ENCODE data around the gene AUTS2. TPM values are rescaled to one million over a fixed set of nuclear protein-coding genes. Genes with fewer than 3 reads are reported as not detected.

AUTS2 gene
- total RNA-seq, 1 experiment from 2014 or later = 2.3 TPM

- in situ Hi-C loops (cut with HindIII; ENCODE audit: low pct_unique_long_range_greater_than_20kb, low sequenced_read_pairs) = no loop called here
- DNase-seq (ENCODE audit: low read depth) = no peak
Measured at GRCh38 chr7:69643708-69644445, 45.6 kb downstream of the AUTS2 start.

DNA sequence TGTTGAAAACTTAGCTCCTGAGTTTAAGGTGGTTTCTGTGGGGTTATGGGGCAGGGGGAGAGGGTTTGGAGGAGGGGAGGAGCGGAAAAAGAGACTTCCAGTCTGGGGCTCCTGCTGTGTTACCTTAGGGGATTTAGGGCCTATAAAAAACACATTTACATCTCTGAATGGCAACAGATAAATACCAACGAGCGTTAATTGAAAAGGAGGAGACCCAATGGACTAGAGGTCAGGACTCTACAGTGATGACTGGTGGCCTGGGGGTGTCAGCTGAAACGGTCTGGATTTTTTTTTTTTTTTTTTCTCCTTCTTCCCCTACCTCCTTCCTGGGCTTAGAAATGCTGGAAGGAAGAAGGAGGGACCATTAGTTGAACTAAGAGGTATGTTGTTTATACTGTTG is 47.4 kb downstream of the AUTS2 start:
- in situ Hi-C loops (cut with HindIII; ENCODE audit: low pct_unique_long_range_greater_than_20kb, low sequenced_read_pairs) = no loop called here
- no peak for DNase-seq (ENCODE audit: low read depth)

DNA sequence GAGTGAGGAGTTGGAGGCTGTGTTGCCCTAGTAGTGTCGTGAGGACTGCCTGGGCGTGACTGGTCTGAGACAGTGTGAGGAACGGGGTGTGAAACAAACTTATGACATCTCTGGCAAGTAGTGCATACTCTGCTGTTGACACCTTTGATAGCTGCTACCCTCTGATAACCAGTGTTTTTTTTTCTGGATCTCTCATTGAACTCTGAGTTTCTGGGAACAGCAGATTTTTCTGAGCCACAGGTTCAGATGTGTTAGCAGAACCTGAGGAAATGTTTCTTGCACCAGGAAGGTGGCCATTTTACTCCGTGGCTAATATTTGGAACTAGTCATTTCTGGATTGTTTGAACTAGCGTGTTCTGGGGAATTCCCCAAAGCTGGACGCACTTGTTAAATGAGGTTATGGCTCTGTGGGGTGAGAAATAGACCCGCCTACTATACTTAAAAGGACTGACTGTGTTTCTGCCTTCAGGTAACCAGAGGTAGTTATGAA is 52.9 kb downstream of the AUTS2 start:
- no peak for DNase-seq (ENCODE audit: low read depth)
- in situ Hi-C loops (cut with HindIII; ENCODE audit: low pct_unique_long_range_greater_than_20kb, low sequenced_read_pairs) = no loop called here

GRCh38 chr7:69652947-69653701 is 54.8 kb downstream of the AUTS2 start:
- no peak for DNase-seq (ENCODE audit: low read depth)
- in situ Hi-C loops (cut with HindIII; ENCODE audit: low pct_unique_long_range_greater_than_20kb, low sequenced_read_pairs) = no loop called here

DNA sequence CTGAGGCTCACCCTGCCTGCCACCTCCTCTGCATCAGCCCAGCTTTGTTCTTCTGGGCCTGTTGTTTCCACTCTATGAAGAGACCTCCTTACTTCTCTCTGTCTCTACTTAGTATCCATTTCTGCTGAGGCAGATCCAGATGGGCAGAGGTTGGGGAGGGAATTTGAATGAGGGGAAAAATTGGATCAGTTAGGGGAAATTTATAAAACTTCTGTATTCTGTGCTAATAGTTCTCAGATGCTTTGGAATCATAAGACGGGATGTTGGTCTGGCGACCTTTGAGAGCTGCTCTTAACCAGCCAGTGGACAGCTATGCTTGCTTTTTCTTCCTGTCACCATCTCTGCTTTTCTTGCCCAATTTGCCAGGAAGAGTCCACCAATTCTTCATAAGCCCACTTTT is 55.5 kb downstream of the AUTS2 start:
- DNase-seq (ENCODE audit: low read depth) = no peak
- in situ Hi-C loops (cut with HindIII; ENCODE audit: low pct_unique_long_range_greater_than_20kb, low sequenced_read_pairs) = no loop called here

DNA sequence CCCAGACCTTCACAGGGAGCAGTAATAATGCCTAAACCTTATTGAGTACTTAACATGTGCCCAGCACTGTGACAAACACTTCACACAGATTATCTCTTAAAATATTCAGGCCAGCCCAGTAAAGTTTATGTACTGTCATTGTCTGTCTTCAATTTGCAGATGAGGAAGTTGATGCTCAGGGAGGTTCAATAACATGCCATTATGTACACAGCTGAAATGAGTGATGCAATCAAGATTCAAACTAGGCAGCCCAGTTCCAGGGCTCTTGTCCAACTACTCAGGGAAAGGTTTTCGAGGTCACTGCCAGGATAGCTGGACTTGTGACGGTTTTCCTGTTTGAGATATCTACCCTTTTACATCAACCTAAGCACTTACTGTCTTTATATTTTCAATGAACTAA is 56.1 kb downstream of the AUTS2 start:
- in situ Hi-C loops (cut with HindIII; ENCODE audit: low pct_unique_long_range_greater_than_20kb, low sequenced_read_pairs) = no loop called here
- no peak for DNase-seq (ENCODE audit: low read depth)

- in situ Hi-C loops (cut with HindIII; ENCODE audit: low pct_unique_long_range_greater_than_20kb, low sequenced_read_pairs) = no loop called here
- no peak for DNase-seq (ENCODE audit: low read depth)
Measured at GRCh38 chr7:69654849-69655707, 56.8 kb downstream of the AUTS2 start.

DNA sequence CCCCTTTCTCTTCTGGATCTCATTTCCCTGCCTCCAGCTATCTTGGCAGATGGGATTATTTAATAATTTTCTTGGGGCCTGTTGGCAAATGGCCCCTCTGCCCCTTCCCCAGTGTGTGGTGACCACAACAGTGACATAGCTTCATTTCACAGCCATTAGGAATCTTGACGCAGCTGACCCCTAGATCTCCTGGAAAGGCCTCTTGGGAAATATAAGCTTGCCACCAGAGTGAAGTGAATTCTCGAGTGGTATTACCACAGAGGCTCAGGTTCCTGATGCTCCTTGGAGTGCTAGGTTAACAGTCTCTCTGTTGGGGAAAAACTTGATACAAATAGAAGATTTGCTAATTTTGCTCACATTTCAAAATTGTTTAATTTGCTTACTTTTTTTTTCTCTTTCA is 57.8 kb downstream of the AUTS2 start:
- no peak for DNase-seq (ENCODE audit: low read depth)
- in situ Hi-C loops (cut with HindIII; ENCODE audit: low pct_unique_long_range_greater_than_20kb, low sequenced_read_pairs) = no loop called here

DNA sequence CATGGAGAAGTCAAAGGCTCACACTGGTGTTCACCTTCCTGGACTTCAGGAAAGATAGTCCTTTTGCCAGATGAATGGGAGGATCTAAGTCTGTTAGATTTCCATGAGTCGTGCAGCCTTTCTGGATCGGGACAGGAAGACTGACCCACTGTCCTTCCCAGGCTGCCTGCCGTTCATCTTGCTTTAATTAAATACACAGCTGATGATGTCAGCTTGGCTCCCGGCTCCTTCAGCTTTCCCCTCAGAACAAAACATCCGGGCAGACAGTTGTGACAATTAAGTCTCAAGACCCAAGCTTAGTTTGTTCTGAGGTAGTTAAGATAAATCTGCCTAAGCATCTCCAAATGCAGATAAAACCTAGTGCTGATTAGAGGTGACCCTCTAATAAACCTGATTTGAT is 58.6 kb downstream of the AUTS2 start:
- no peak for DNase-seq (ENCODE audit: low read depth)
- in situ Hi-C loops (cut with HindIII; ENCODE audit: low pct_unique_long_range_greater_than_20kb, low sequenced_read_pairs) = no loop called here

GRCh38 chr7:69657331-69657730 is 59.1 kb downstream of the AUTS2 start:
- in situ Hi-C loops (cut with HindIII; ENCODE audit: low pct_unique_long_range_greater_than_20kb, low sequenced_read_pairs) = no loop called here
- no peak for DNase-seq (ENCODE audit: low read depth)

GRCh38 chr7:69657985-69658384 is 59.7 kb downstream of the AUTS2 start:
- in situ Hi-C loops (cut with HindIII; ENCODE audit: low pct_unique_long_range_greater_than_20kb, low sequenced_read_pairs) = no loop called here
- no peak for DNase-seq (ENCODE audit: low read depth)

GRCh38 chr7:69659983-69660382 is 61.7 kb downstream of the AUTS2 start:
- DNase-seq (ENCODE audit: low read depth) = no peak
- in situ Hi-C loops (cut with HindIII; ENCODE audit: low pct_unique_long_range_greater_than_20kb, low sequenced_read_pairs) = no loop called here

DNA sequence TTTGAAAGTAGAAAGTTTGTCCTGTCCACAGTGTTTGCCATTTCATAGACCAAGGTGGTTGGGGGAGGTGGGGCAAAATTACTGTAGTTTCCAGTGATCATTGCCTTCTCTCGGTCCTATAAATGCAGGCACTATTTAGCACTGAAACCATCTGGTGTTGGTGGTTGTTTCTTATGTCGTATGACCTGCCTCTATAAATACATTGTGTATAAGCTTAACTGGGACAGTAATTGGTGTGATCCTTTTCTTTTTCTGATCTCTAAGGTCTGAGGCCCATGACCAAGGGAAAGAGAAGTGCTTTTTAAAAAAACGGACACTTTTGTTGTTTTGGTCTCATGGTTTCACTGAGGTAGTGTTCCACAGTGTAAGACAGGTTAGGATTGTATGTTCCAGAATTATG is 63.1 kb downstream of the AUTS2 start:
- in situ Hi-C loops (cut with HindIII; ENCODE audit: low pct_unique_long_range_greater_than_20kb, low sequenced_read_pairs) = no loop called here
- no peak for DNase-seq (ENCODE audit: low read depth)

DNA sequence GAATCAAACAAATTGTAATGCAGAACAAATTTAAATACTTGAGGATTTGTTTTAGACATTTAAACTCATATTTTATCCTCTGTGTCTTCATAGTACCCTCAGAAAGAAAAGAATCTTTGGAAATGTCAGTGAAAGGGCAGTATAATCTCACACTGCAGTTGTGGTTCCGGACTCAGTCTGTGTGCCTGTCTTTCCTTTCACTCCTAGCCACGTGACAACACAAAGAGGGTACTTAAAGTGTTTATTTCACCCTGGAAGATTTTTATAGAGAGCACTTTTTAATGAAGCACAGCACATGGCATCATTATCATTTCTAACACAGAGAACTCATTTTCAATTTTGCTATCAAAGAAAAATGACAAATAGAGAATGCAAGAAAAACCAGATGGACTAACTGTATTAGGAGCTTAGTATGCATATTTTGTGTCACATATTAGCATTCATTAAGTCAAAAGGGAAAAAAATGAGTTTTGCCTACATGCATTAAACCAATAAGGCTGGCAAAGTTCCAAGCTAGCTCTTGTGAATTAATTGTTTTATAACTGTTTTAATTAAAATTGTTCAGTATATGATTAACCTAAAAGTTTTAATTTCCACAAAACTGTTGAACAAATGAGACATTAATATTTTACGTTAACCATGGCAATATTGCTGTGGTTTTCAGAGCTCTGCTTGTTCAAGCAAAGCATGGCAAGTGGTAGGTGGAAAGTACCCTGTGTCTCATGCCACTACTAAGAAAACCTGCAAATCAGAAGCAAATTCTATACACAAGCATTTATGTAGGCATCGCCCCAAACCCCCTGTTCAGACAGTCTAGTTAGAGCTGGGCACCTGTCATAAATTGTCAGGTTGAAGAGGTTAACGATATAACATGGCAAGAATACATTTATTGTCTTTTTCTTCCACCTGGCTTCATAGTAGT is 65.9 kb downstream of the AUTS2 start:
- in situ Hi-C loops (cut with HindIII; ENCODE audit: low pct_unique_long_range_greater_than_20kb, low sequenced_read_pairs) = no loop called here
- no peak for DNase-seq (ENCODE audit: low read depth)

- no peak for DNase-seq (ENCODE audit: low read depth)
- in situ Hi-C loops (cut with HindIII; ENCODE audit: low pct_unique_long_range_greater_than_20kb, low sequenced_read_pairs) = no loop called here
Measured at GRCh38 chr7:69665369-69665768, 67.1 kb downstream of the AUTS2 start.

- in situ Hi-C loops (cut with HindIII; ENCODE audit: low pct_unique_long_range_greater_than_20kb, low sequenced_read_pairs) = no loop called here
- DNase-seq (ENCODE audit: low read depth) = no peak
Measured at GRCh38 chr7:69668339-69668870, 70.1 kb downstream of the AUTS2 start.

DNA sequence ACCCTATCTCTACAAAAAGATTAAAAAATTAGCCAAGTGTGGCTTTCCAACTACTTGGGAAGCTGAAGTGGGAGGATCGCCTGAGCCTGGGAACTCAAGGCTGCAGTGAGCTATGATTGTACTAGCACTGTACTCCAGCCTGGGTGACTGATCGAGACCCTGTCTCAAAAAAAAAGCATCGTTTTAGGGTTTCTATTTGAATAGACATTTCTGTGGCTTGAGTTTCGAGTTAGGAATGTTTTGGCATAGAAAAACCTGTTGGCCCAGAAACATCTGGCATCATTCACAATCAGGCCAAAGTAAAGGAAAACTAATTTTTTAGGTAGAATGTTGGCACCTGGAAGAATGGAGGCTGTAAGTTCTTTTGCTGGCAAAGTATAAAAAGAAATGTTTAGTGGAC is 72.4 kb downstream of the AUTS2 start:
- no peak for DNase-seq (ENCODE audit: low read depth)
- in situ Hi-C loops (cut with HindIII; ENCODE audit: low pct_unique_long_range_greater_than_20kb, low sequenced_read_pairs) = no loop called here

GRCh38 chr7:69673074-69673473 is 74.8 kb downstream of the AUTS2 start:
- DNase-seq (ENCODE audit: low read depth) = no peak
- in situ Hi-C loops (cut with HindIII; ENCODE audit: low pct_unique_long_range_greater_than_20kb, low sequenced_read_pairs) = no loop called here
